ENCODE results near the gene VPS35L. TPM values are rescaled to one million over a fixed set of nuclear protein-coding genes. Genes with fewer than 3 reads are reported as not detected.

The VPS35L gene
- total RNA-seq, 1 donor from 2014 or later, result 60.0 TPM

- Mint-ChIP-seq H3K27me3 (ENCODE audit: unreplicated experiment) (peaks cover 3% of the 10 kb centered on the region), H3K4me3 (ENCODE audit: unreplicated experiment) (no peak overlapping the region), H3K36me3 (ENCODE audit: low read depth, unreplicated experiment) (peaks cover 11% of the 10 kb centered on the region), H3K27ac (ENCODE audit: unreplicated experiment) (no peak overlapping the region), H3K9me3 (ENCODE audit: unreplicated experiment) (no peaks in the 10 kb centered on the region), H3K4me1 (ENCODE audit: unreplicated experiment) (peaks cover 2% of the 10 kb centered on the region)
- TF ChIP-seq CTCF (IDR thresholded peaks at IDR 0.05; ENCODE audit: unreplicated experiment), result no peak
- DNase-seq (ENCODE audit: low spot score), result no peak
These were observed 7.4 kb upstream of the VPS35L start for GRCh38 chr16:19548144-19548543.

- Mint-ChIP-seq H3K27me3 (ENCODE audit: unreplicated experiment) (no peaks in the 10 kb centered on the region), H3K4me1 (ENCODE audit: unreplicated experiment) (no peaks in the 10 kb centered on the region), H3K9me3 (ENCODE audit: unreplicated experiment) (no peaks in the 10 kb centered on the region), H3K36me3 (ENCODE audit: low read depth, unreplicated experiment) (no peaks in the 10 kb centered on the region), H3K4me3 (ENCODE audit: unreplicated experiment) (no peak overlapping the region), H3K27ac (ENCODE audit: unreplicated experiment) (no peak overlapping the region)
- TF ChIP-seq CTCF (IDR thresholded peaks at IDR 0.05; ENCODE audit: unreplicated experiment), result no peak
- no peak for DNase-seq (ENCODE audit: low spot score)
These were observed 5.8 kb upstream of the VPS35L start for GRCh38 chr16:19549673-19550072.

GRCh38 chr16:19555938-19556771 is 652 bp downstream of the VPS35L start:
- no peaks in the 10 kb centered on the region for H3K9me3 Mint-ChIP-seq (ENCODE audit: unreplicated experiment)
- peak; percentile 53 for DNase-seq (ENCODE audit: low spot score)
- H3K36me3 Mint-ChIP-seq (ENCODE audit: low read depth, unreplicated experiment), result peaks cover 7% of the 10 kb centered on the region

GRCh38 chr16:19559242-19559910 is 3.9 kb downstream of the VPS35L start:
- H3K27ac Mint-ChIP-seq (ENCODE audit: unreplicated experiment), result no peak overlapping the region
- H3K9me3 Mint-ChIP-seq (ENCODE audit: unreplicated experiment), result no peaks in the 10 kb centered on the region
- H3K4me3 Mint-ChIP-seq (ENCODE audit: unreplicated experiment), result no peak overlapping the region
- peaks cover 12% of the 10 kb centered on the region for H3K36me3 Mint-ChIP-seq (ENCODE audit: low read depth, unreplicated experiment)
- peak; percentile 86 for TF ChIP-seq CTCF (IDR thresholded peaks at IDR 0.05; ENCODE audit: unreplicated experiment)
- H3K4me1 Mint-ChIP-seq (ENCODE audit: unreplicated experiment), result peaks cover 7% of the 10 kb centered on the region
- peak; percentile 26 for DNase-seq (ENCODE audit: low spot score)
- H3K27me3 Mint-ChIP-seq (ENCODE audit: unreplicated experiment), result peaks cover 7% of the 10 kb centered on the region

More at GRCh38 chr16:19555938-19556771, 652 bp downstream of the VPS35L start:
- H3K27me3 Mint-ChIP-seq (ENCODE audit: unreplicated experiment), result peaks cover 7% of the 10 kb centered on the region
- H3K4me1 Mint-ChIP-seq (ENCODE audit: unreplicated experiment), result peaks cover 7% of the 10 kb centered on the region
- H3K27ac Mint-ChIP-seq (ENCODE audit: unreplicated experiment), result peak overlapping the region; percentile 94
- H3K4me3 Mint-ChIP-seq (ENCODE audit: unreplicated experiment), result peak overlapping the region; percentile 98
- peak; percentile 28 for TF ChIP-seq CTCF (IDR thresholded peaks at IDR 0.05; ENCODE audit: unreplicated experiment)

GRCh38 chr16:19560078-19560477 is 4.6 kb downstream of the VPS35L start:
- no peaks in the 10 kb centered on the region for H3K9me3 Mint-ChIP-seq (ENCODE audit: unreplicated experiment)
- H3K27me3 Mint-ChIP-seq (ENCODE audit: unreplicated experiment), result peaks cover 7% of the 10 kb centered on the region
- TF ChIP-seq CTCF (IDR thresholded peaks at IDR 0.05; ENCODE audit: unreplicated experiment), result no peak
- no peak for DNase-seq (ENCODE audit: low spot score)
- peaks cover 12% of the 10 kb centered on the region for H3K36me3 Mint-ChIP-seq (ENCODE audit: low read depth, unreplicated experiment)
- peaks cover 7% of the 10 kb centered on the region for H3K4me1 Mint-ChIP-seq (ENCODE audit: unreplicated experiment)
- H3K27ac Mint-ChIP-seq (ENCODE audit: unreplicated experiment), result no peak overlapping the region
- H3K4me3 Mint-ChIP-seq (ENCODE audit: unreplicated experiment), result no peak overlapping the region

Measured in endothelial cell (in vitro differentiated cells).